Effector memory CD8-positive, alpha-beta T cell (primary cell): Measurements from ENCODE around the gene INPP5A.

Experiments used
- ATAC-seq: fragments of 150-1000 bp; cut with Tn5 transposase; replicated peaks from 2 replicates; pipeline ENCODE4 v1.10.0; 2021; ENCODE audit warnings: mild to moderate bottlenecking, moderate library complexity
- DNase-seq, 3 experiments: peaks; one replicate each; pipeline ENCODE4 v3.0.0; 2021
- H3K27ac Mint-ChIP-seq, 2 donors: one replicate each; pipeline ENCODE4 v1.8.0; 2022; ENCODE audit warnings: mild to moderate bottlenecking in 2 of 2, mixed read lengths in 2 of 2, moderate library complexity in 2 of 2
- H3K27me3 Mint-ChIP-seq, 2 donors: one replicate each; pipeline ENCODE4 v1.8.0; 2022; ENCODE audit warnings: mixed read lengths in 2 of 2
- H3K36me3 Mint-ChIP-seq: one replicate; pipeline ENCODE4 v1.8.0; 2022; ENCODE audit warnings: mild to moderate bottlenecking, moderate library complexity, mixed read lengths; ENCODE audit not compliant: insufficient read depth
- H3K4me1 Mint-ChIP-seq, 2 donors: one replicate each; pipeline ENCODE4 v1.8.0; 2022; ENCODE audit warnings: low read depth in 2 of 2, mixed read lengths in 2 of 2
- H3K4me3 Mint-ChIP-seq, 2 donors: one replicate each; pipeline ENCODE4 v1.8.0; 2022; ENCODE audit warnings: mild to moderate bottlenecking in 2 of 2, mixed read lengths in 2 of 2, moderate library complexity in 2 of 2
- H3K9me3 Mint-ChIP-seq, 2 donors: one replicate each; pipeline ENCODE4 v1.8.0; 2022; ENCODE audit warnings: mixed read lengths in 2 of 2

INPP5A gene

DNA sequence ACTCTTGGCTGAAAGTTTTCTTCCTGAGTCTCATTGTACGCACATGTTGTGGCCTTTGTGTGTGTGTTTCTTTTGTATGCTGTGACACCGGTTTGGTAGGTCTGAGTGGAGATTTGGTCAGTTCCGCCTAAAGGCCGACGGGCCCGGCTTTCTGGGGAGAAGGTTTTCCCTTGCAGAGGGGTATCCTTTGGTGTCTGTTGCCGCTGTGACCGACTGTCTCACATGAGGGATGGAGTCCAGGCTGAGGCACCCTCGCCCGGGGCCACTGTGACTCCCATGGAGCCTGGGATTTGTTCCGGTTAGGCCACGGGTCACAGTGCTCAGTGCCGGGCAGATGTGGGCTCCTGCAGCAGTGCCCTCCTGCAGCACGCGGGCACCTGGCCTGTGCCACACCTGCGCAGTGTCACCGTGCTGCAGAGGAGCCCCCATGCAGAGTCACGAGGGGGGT lies 19.4 kb downstream of the INPP5A start:
- Mint-ChIP-seq H3K4me3 (no peak overlapping the region), H3K27ac (peak overlapping the region in 1 of 2 donors; percentile 60), H3K4me1 (peaks cover 11 to 13% of the 10 kb centered on the region in 2 donors), H3K36me3 (peaks cover 5% of the 10 kb centered on the region), H3K9me3 (no peaks in the 10 kb centered on the region), H3K27me3 (no peaks in the 10 kb centered on the region)
- ATAC-seq = no peak
- no peak for DNase-seq

DNA sequence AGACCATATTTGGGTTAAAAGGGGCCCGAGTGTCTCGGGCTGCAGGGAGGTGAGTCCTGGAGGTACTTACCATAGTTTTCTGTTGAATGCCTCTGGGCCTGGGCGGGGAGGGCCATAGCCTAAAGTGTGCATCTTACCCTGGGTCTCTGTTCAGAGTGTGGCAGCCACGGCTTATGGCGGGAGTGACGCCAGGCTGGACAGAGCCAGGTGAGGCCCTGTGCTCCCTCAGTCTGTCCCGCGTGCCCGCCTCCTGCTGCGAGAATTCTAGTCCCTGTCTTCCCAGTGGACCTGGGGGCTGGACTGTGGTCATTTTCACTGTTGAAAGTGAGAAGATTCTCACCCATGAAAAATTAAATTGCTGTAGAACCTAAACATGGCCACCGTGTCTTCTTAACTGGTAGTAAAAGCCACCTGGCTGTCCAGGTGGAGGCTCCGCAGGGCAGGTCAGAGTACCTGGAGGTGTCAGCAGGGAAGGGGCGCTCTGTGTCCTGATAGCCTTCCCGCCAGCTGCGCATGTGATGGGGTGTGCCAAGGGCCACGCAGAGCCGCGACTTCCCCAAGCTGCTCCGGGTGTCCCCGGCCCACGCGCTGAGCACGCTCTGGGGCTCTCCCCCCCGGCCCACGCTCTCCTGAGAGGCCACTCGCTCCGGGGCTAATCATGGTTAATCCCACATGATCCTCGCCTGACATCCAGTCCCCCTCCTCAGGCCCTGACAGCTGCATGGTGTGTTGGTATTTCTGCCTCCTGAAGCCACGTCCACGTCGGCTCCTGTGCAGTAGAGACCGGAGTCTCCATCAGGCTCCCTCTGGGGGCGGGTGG lies 20.3 kb downstream of the INPP5A start:
- Mint-ChIP-seq H3K27me3 (no peaks in the 10 kb centered on the region), H3K9me3 (no peaks in the 10 kb centered on the region), H3K4me1 (peaks cover 11 to 13% of the 10 kb centered on the region in 2 donors), H3K36me3 (peaks cover 7% of the 10 kb centered on the region), H3K4me3 (no peak overlapping the region), H3K27ac (no peak overlapping the region)
- no peak for DNase-seq
- ATAC-seq = no peak

DNA sequence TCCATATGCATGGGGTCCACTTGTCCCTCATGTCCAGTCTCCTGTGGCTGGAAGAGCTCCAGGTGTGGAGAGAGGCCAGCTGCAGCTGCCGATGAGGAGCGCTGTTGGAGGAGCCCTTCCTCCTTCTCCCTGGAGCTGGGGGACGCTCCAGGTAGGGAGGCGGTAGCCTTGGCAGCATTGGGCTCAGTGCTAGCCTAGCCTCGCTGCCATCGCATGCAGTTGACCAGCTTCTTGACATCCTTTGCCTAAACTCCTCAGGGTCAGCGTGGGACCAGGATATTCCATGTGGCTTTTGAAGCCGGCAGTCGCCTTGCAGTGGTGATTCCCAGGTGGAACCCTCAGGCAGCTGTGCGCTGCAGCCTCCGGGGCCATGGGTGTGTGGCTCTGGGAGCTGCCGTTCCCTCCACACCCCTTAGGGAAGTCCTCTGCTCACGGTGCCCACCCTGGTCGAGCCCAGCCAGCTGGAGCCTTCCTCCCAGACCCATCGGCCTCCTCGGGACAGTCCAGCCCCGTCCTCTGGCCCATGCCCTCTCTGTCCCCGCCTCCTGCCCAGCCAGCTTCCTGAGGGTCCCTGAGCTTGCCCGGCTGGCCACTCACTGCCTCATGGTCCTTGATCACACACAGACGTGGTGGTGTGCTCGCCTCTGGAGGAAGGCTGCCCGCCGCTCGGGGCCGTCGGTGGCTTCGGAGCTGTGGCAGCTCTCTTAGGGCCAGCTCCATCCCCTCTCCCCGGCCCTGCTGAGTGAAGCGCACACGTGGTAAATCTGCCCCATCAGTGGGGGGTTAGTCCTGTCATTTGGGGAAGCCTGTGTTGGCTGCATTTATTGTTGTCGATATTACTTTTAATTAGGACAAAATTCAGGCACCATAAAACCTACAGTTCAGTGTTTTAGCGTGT lies 21.2 kb downstream of the INPP5A start:
- H3K27me3 Mint-ChIP-seq = no peaks in the 10 kb centered on the region
- DNase-seq = no peak
- no peak overlapping the region for H3K27ac Mint-ChIP-seq
- H3K9me3 Mint-ChIP-seq = no peaks in the 10 kb centered on the region
- peaks cover 9% of the 10 kb centered on the region for H3K36me3 Mint-ChIP-seq
- peaks cover 16 to 17% of the 10 kb centered on the region in 2 donors for H3K4me1 Mint-ChIP-seq
- no peak overlapping the region for H3K4me3 Mint-ChIP-seq
- ATAC-seq = no peak

DNA sequence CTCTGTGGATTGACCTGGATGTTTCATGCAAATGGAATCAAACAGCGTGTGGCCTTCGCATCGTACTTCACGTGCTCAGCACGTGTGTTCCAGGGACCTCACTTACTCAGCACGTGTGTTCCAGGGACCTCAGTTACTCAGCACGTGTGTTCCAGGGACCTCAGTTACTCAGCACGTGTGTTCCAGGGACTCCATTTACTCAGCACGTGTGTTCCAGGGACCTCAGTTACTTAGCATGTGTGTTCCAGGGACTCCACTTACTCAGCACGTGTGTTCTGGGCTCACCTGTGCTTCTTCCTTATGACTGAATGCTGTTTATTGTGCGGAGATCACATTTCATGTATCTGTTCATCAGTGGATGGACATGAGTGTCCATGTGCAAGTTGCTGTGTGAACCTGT lies 22.0 kb downstream of the INPP5A start:
- ATAC-seq (no peak), DNase-seq (no peak)
- Mint-ChIP-seq H3K36me3 (peaks cover 9% of the 10 kb centered on the region), H3K27me3 (no peaks in the 10 kb centered on the region), H3K9me3 (no peaks in the 10 kb centered on the region), H3K27ac (peak overlapping the region in 1 of 2 donors; percentile 36), H3K4me1 (peaks cover 17 to 19% of the 10 kb centered on the region in 2 donors), H3K4me3 (no peak overlapping the region)

DNA sequence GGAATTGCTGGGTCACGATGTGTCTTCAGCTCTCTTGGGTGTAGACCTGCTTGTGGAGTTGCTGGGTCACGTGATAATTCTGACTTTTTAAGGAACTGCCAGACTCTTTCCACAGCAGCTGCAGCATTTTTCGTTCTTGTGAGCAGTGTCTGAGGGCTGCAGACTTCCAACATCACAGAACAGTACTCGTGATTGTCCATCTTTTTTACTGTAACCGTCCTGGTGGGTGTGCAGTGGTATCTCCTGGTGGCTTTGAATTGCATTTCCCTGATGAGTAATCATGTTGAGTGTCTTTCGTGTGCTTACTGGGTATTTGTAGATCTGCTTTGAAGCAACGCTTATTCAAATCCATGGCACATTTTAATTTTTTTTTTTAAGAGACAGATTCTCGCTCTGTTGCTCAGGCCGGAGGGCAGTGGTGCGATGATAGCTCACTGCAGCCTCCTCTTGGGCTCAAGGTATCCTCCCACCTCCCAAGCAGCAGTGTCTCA lies 22.7 kb downstream of the INPP5A start:
- no peak for ATAC-seq
- H3K4me3 Mint-ChIP-seq = no peak overlapping the region
- H3K36me3 Mint-ChIP-seq = peaks cover 9% of the 10 kb centered on the region
- H3K9me3 Mint-ChIP-seq = no peaks in the 10 kb centered on the region
- DNase-seq = no peak
- H3K4me1 Mint-ChIP-seq = peaks cover 17 to 19% of the 10 kb centered on the region in 2 donors
- peak overlapping the region in 1 of 2 donors; percentile 28 for H3K27ac Mint-ChIP-seq
- no peaks in the 10 kb centered on the region for H3K27me3 Mint-ChIP-seq

DNA sequence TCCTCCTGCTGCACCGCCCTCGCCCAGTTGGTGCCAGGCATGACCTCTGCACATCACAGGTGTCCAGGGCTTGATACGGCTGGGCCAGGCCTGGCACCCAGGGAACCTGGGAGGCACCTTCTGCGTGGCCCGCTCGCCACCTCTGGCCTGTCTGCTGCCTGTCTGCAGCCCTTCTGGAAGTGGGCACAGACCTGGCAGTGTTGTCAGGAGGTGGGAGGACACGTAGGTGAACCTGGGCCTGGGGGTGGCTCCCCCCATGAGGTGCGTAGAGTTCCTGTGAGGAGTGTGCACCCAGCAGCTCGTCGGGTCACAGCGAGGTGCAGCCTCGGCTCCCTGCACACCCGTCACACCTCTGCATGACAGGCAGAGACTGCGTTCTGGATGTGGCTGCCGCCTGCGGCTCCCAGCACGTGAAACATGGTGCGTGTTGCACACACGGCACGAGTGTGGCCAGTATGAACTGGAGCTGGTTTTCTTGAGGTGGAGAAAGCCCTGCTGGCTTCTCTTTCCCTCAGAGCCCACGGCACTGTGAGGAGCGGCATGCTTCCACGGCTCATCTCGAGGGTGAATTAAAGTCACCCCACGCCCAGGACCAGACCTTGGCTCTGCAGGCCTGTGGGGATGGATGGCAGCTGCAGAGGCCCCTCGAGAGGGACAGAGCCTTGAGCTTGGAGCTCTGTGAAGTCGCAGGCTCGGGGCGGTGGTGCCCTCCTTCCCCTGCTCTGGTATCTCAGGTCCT lies 24.8 kb downstream of the INPP5A start:
- no peaks in the 10 kb centered on the region for H3K27me3 Mint-ChIP-seq
- ATAC-seq (no peak), DNase-seq (no peak)
- peaks cover 14 to 15% of the 10 kb centered on the region in 2 donors for H3K4me1 Mint-ChIP-seq
- H3K9me3 Mint-ChIP-seq = no peaks in the 10 kb centered on the region
- H3K36me3 Mint-ChIP-seq = peaks cover 6% of the 10 kb centered on the region
- no peak overlapping the region for H3K27ac Mint-ChIP-seq
- no peak overlapping the region for H3K4me3 Mint-ChIP-seq

DNA sequence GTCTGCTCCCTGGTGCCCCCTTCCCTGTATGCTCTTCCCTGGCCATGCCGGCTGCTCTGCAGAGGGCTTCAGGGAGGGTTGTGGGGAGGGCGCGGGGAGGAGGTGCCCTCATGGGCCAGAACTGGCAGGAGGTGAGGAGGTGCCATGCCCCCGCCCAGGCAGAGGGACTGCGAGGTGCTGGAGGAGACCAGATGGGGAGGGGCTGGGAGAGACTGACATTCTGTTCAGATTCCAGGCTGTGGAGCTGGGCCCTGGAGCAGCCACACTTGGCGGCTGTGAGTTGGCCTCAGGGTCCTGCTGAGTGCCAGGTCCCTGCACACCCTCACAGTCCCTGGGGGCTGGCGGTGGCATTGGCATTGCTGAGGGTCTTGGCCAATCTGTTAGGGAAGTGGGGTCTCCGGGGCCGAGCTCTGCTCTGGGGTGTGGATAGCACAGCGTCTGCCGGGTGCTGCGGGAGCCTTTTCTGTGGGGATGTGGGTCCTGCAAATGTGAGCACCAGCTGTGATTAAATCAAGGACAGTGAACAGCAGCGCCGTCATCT lies 25.4 kb downstream of the INPP5A start:
- Mint-ChIP-seq H3K4me3 (no peak overlapping the region), H3K9me3 (no peaks in the 10 kb centered on the region), H3K4me1 (peaks cover 14 to 15% of the 10 kb centered on the region in 2 donors), H3K36me3 (peaks cover 6% of the 10 kb centered on the region), H3K27me3 (no peaks in the 10 kb centered on the region), H3K27ac (no peak overlapping the region)
- DNase-seq = no peak
- no peak for ATAC-seq

DNA sequence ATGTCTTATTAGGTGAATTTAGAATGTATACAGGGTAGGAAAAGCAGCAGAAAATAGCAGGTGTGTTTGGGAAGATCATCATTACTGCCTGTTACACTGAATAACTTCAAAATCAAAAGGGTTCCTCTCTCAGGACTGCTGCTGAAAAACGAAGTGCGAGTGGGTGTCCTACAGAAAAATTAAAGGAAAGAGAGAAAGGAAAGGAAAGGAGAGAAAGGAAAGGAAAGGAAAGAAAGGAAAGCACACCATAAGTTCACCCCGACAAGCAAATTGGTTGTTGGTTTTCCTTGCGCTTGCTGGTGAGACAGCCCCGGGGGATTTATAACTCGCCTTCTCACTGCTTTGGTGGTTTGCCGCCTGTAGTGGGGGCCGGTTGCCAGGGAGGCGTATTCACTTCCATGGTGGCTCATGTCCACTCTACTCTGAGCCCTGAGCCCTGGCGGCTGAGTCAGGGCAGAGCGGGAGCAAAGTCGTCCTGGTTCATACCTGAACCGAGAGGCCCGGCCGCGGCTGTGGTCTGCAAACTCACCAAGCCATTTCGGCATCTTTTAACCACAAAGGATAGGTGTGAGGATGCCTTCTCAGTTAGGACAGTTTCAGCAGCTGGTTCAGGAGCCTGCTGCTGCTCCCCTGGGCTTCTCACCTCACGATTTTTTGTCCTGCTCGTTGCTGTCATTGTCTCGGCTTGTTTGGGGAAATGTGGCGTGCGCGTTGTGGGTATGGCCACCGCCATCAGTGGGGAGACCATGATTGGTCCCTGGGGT lies 26.1 kb downstream of the INPP5A start:
- no peaks in the 10 kb centered on the region for H3K27me3 Mint-ChIP-seq
- DNase-seq (no peak), ATAC-seq (no peak)
- H3K4me1 Mint-ChIP-seq = peaks cover 14 to 15% of the 10 kb centered on the region in 2 donors
- peaks cover 6% of the 10 kb centered on the region for H3K36me3 Mint-ChIP-seq
- H3K4me3 Mint-ChIP-seq = no peak overlapping the region
- H3K27ac Mint-ChIP-seq = no peak overlapping the region
- no peaks in the 10 kb centered on the region for H3K9me3 Mint-ChIP-seq

DNA sequence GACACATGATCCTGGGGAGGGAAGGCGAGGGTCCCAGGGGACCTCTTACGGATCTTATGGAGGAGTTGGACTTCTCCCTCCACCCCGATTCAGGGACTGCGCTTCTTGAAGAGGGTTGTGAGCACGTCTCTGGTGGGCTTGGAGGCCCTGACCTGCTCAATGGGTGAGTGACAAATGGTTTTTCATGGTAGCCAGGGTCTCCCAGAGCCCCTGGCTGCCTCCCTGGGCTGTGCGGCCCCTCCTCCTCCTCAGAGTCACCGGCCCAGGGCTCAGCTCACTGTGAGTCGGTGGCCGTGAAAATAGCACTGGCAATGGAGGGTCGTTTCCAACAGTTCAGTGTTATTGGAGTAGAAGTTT lies 26.6 kb downstream of the INPP5A start:
- peaks cover 6% of the 10 kb centered on the region for H3K36me3 Mint-ChIP-seq
- H3K9me3 Mint-ChIP-seq = no peaks in the 10 kb centered on the region
- no peak overlapping the region for H3K27ac Mint-ChIP-seq
- DNase-seq (no peak), ATAC-seq (no peak)
- H3K4me3 Mint-ChIP-seq = no peak overlapping the region
- no peaks in the 10 kb centered on the region for H3K27me3 Mint-ChIP-seq
- peaks cover 14 to 15% of the 10 kb centered on the region in 2 donors for H3K4me1 Mint-ChIP-seq

DNA sequence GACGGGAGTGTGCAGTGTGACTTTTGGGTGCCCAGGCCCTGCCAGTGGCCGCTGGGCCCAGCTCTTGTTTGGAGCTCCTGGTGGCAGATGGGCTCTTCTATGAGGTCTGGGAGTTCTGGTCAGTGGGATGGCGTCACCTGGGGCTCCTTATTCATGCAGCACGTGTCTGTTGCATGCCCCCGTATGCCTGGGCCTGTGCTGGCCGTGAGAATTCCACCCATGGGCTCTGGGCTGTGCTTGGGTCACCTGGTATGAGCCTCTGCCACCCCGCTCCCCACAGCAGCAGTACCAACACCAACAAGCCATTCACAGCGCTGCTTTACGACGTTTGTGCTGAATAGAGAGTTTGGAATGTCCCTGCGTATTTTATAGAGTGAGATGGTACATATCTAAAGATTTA lies 27.1 kb downstream of the INPP5A start:
- Mint-ChIP-seq H3K27ac (no peak overlapping the region), H3K27me3 (no peaks in the 10 kb centered on the region), H3K4me3 (no peak overlapping the region), H3K9me3 (no peaks in the 10 kb centered on the region), H3K36me3 (peaks cover 6% of the 10 kb centered on the region), H3K4me1 (peaks cover 11 to 15% of the 10 kb centered on the region in 2 donors)
- DNase-seq (no peak), ATAC-seq (no peak)

DNA sequence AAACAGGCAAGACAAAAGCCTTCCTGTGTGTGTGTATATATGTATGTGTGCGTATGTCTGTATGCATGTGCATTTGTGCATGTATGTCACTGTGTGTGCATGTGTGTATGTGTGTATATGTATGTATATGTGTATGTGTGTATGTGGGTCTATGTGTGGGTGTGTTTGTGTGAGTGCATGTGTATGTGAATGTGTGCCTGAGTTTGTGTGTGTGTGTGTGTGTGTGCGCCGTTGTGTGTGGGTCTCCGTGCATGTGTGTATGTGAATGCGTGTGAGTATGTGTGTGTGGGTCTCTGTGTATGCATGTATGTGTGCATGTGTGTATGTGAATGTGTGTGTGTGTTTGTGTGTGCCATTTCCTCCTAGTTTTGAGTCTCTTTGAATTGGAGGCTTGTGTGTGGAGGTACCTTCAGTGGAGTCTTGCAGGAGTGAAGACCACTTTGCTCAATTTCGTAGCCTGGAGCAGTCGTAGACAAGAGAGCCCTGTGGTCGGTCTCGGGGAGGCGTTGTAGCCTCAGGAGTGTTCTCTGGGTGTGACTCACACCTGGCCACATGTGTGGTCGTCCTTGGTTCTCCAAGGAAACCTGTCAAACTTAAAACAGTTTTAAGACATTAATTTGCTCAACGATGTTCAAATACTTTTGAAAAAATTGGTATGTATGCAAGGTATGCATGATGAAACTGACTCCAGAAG lies 28.1 kb downstream of the INPP5A start:
- no peaks in the 10 kb centered on the region for H3K9me3 Mint-ChIP-seq
- H3K27me3 Mint-ChIP-seq = no peaks in the 10 kb centered on the region
- H3K4me3 Mint-ChIP-seq = no peak overlapping the region
- H3K27ac Mint-ChIP-seq = no peak overlapping the region
- ATAC-seq = no peak
- no peak for DNase-seq
- peaks cover 6% of the 10 kb centered on the region for H3K36me3 Mint-ChIP-seq
- peaks cover 14 to 18% of the 10 kb centered on the region in 2 donors for H3K4me1 Mint-ChIP-seq

DNA sequence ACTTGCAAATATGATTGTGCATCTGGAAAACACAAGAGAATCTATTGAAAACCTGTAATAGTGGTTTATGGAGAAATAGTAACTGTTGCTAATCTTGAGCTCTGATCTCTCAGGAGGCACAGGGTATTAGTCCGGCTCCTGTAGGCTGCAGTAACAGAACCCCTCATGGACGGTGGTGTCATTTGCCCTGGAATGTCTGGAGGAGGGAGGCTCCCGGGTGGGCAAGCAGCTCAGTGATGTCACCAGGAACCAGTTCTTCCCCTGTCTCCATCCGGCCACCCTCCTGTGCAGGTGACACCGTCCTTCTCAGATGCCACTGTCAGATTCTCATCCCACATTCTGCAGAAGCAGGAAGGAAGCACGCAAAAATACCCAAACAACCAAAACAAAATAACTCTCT lies 29.3 kb downstream of the INPP5A start:
- no peak for DNase-seq
- Mint-ChIP-seq H3K27me3 (no peaks in the 10 kb centered on the region), H3K9me3 (no peaks in the 10 kb centered on the region), H3K27ac (no peak overlapping the region), H3K4me1 (peaks cover 14% of the 10 kb centered on the region in 2 donors), H3K4me3 (no peak overlapping the region), H3K36me3 (peaks cover 9% of the 10 kb centered on the region)
- no peak for ATAC-seq
